Loucy (cell line): ENCODE measurements around the gene CYTH1.

Source experiments
- H2AFZ ChIP-seq: fragments of 200-600 bp; sonication (generic); 2 replicates; pipeline ENCODE4 v1.6.0; 2016; ENCODE audit warnings: antibody characterized with exemption, mild to moderate bottlenecking, low read length, moderate library complexity
- H3F3A ChIP-seq: fragments of 200-600 bp; 2 replicates; pipeline ENCODE4 v1.6.0; 2016; ENCODE audit warnings: antibody characterized with exemption, low read depth, mild to moderate bottlenecking
- H3K27me3 ChIP-seq: fragments of 200-600 bp; sonication (generic); 2 replicates; pipeline ENCODE4 v1.6.1; 2014; ENCODE audit warnings: low read length, mild to moderate bottlenecking; ENCODE audit not compliant: insufficient read depth, poor library complexity, severe bottlenecking
- H3K36me3 ChIP-seq: fragments of 200-600 bp; sonication (generic); 2 replicates; pipeline ENCODE4 v1.6.1; 2016; ENCODE audit warnings: low read length; ENCODE audit not compliant: insufficient read depth
- H3K4me1 ChIP-seq: fragments of 200-600 bp; sonication (generic); 2 replicates; pipeline ENCODE4 v1.5.1; 2014; ENCODE audit warnings: low read length, mild to moderate bottlenecking; ENCODE audit not compliant: insufficient read depth, poor library complexity, severe bottlenecking
- H3K4me2 ChIP-seq: fragments of 200-600 bp; sonication (generic); 2 replicates; pipeline ENCODE4 v1.6.0; 2014; ENCODE audit warnings: antibody characterized with exemption, low read length, low read depth, mild to moderate bottlenecking; ENCODE audit not compliant: poor library complexity, severe bottlenecking
- H3K4me3 ChIP-seq: fragments of 200-600 bp; sonication (generic); 2 replicates; pipeline ENCODE4 v1.5.1; 2014; ENCODE audit warnings: low read length, mild to moderate bottlenecking, mixed read lengths; ENCODE audit not compliant: poor library complexity, severe bottlenecking
- H3K79me2 ChIP-seq: fragments of 200-600 bp; sonication (generic); 2 replicates; pipeline ENCODE4 v1.6.1; 2014; ENCODE audit warnings: low read length; ENCODE audit not compliant: insufficient read depth
- H3K9ac ChIP-seq: fragments of 200-600 bp; sonication (generic); 2 replicates; pipeline ENCODE4 v1.6.0; 2014; ENCODE audit warnings: mild to moderate bottlenecking, low read depth, low read length, moderate library complexity; ENCODE audit not compliant: poor library complexity, severe bottlenecking
- H3K9me2 ChIP-seq: fragments of 200-600 bp; sonication (generic); replicated peaks from 2 replicates; pipeline ENCODE4 v1.6.1; 2016; ENCODE audit warnings: low read depth, low read length, mixed read lengths
- H3K9me3 ChIP-seq: fragments of 200-600 bp; sonication (generic); 2 replicates; pipeline ENCODE4 v1.6.1; 2014; ENCODE audit warnings: mild to moderate bottlenecking, antibody characterized with exemption, low read length, low read depth; ENCODE audit not compliant: insufficient read depth
- H4K20me1 ChIP-seq: fragments of 200-600 bp; sonication (generic); 2 replicates; pipeline ENCODE4 v1.6.0; 2014; ENCODE audit warnings: antibody characterized with exemption, low read length, mild to moderate bottlenecking; ENCODE audit not compliant: insufficient read depth, poor library complexity, severe bottlenecking
- EZH2phosphoT487 ChIP-seq: fragments of 200-600 bp; IDR thresholded peaks from 2 replicates; pipeline ENCODE4 v1.6.1; 2018; ENCODE audit warnings: antibody characterized with exemption, mild to moderate bottlenecking, moderate library complexity, borderline replicate concordance
- TF ChIP-seq, protein P1 (sequence below): fragments of 200-600 bp; sonication (generic); conservative IDR thresholded peaks from 2 replicates; pipeline ENCODE4 v1.5.1; 2014; ENCODE audit warnings: mild to moderate bottlenecking, antibody characterized with exemption, low read length

CYTH1 gene

DNA sequence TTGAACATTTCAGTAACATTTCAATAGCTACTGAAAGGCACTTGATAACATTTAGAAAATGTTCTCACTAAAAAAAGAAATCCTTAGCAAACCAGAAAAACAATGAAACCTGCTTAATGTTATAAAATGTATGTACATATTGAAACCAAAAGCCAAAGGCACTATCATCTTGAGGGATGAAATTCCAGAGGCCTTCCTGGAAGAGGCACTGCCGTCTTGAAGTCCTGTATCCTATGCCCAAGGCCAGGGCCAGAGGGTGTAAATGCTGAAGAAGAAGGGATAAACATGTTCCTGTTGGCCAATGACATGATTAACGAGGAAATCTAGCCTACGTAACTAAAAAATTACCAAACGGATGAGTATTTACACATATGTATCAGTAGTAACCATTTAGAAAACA is 147.9 kb downstream of the CYTH1 start:
- TF ChIP-seq, protein P1, sequence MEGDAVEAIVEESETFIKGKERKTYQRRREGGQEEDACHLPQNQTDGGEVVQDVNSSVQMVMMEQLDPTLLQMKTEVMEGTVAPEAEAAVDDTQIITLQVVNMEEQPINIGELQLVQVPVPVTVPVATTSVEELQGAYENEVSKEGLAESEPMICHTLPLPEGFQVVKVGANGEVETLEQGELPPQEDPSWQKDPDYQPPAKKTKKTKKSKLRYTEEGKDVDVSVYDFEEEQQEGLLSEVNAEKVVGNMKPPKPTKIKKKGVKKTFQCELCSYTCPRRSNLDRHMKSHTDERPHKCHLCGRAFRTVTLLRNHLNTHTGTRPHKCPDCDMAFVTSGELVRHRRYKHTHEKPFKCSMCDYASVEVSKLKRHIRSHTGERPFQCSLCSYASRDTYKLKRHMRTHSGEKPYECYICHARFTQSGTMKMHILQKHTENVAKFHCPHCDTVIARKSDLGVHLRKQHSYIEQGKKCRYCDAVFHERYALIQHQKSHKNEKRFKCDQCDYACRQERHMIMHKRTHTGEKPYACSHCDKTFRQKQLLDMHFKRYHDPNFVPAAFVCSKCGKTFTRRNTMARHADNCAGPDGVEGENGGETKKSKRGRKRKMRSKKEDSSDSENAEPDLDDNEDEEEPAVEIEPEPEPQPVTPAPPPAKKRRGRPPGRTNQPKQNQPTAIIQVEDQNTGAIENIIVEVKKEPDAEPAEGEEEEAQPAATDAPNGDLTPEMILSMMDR = no peak
- TF ChIP-seq EZH2phosphoT487 = no peak
- Histone ChIP-seq H3K4me1 (peaks cover 20% of the 10 kb centered on the region), H3K9me2 (no peaks in the 10 kb centered on the region), H3K79me2 (no peaks in the 10 kb centered on the region), H3K36me3 (no peaks in the 10 kb centered on the region), H3K27me3 (no peaks in the 10 kb centered on the region), H3K9me3 (no peaks in the 10 kb centered on the region), H4K20me1 (no peaks in the 10 kb centered on the region), H3K9ac (no peak overlapping the region), H3K4me3 (no peak overlapping the region), H2AFZ (no peak overlapping the region), H3F3A (no peaks in the 10 kb centered on the region), H3K4me2 (no peak overlapping the region)

DNA sequence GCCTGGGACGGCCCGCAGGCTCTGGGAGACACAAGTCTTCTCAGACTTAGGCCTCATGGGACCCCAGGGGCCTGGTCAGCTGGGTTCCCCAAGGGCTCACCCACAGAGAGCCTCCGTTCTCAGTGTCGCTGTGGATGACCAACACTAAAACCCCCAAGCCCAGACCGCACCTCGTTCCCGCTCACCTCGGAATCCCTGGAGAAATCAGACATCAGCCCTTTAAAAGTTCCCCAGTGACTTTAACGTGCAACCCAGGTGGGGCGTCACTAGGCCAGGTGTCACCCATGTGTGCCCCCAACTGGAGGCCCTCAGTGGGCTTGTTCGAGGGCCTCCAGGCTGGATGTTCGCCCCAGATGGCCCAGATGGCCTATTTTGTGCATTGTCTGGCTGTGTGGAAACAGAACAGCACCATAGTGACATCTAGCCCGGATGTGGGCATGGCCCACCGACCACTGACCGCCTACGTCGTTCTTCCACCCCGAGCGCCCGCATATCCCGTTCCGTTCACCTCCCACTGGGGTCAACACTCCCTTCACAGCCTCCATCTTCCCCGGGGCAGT is 152.6 kb downstream of the CYTH1 start:
- no peaks in the 10 kb centered on the region for H3F3A ChIP-seq
- no peak overlapping the region for H3K4me2 ChIP-seq
- H3K36me3 ChIP-seq = no peaks in the 10 kb centered on the region
- H3K4me1 ChIP-seq = peaks cover 17% of the 10 kb centered on the region
- H4K20me1 ChIP-seq = no peaks in the 10 kb centered on the region
- no peaks in the 10 kb centered on the region for H3K9me3 ChIP-seq
- TF ChIP-seq EZH2phosphoT487 = no peak
- TF ChIP-seq, protein P1 = no peak
- H3K27me3 ChIP-seq = no peaks in the 10 kb centered on the region
- H3K79me2 ChIP-seq = no peaks in the 10 kb centered on the region
- H2AFZ ChIP-seq = no peak overlapping the region
- H3K9me2 ChIP-seq = no peaks in the 10 kb centered on the region
- no peak overlapping the region for H3K4me3 ChIP-seq
- H3K9ac ChIP-seq = no peak overlapping the region

DNA sequence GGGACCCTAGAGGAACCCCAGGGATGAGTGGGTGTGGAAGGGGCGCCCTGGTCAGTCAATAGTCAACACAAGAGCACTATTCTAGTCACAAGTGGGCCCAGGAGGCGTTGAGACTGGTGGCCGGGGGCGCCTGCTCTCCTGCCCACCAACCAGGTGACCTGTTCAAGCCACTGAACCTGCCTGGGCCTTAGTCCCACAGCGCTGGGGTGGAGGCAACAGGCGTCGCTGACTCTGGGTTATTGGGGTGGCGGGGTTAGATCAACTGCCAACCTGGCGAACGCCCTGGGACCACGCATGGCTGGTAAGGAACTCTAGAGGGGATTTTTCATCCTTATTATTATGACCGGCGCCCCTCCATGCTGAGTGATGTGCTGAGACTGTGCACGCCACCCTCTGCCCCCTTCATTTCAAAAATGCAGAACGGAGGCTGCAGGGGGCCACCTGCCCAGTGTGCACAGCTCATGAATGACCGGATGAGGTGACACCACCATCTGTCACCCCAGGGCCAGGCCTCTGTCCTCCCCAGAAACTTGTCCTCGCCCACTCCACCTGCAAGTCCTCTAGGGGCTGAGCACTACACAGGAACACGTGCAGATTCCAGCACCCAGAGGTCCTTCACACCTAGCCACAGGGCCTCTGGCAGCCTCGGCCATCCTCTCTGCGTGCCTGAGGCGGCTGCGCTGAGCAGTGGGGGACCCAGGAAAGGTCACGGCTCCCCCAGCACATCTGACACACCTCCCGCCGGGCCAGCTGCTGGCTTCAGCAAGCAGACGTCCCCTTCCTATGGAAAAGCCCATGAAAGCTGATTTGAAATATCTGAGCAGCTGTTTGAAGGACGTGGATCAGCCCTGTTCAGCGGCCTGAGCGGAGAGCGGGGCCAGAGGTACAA is 153.3 kb downstream of the CYTH1 start:
- Histone ChIP-seq H3K4me2 (no peak overlapping the region), H3F3A (no peaks in the 10 kb centered on the region), H3K4me1 (peaks cover 17% of the 10 kb centered on the region), H3K27me3 (no peaks in the 10 kb centered on the region), H4K20me1 (no peaks in the 10 kb centered on the region), H3K9me3 (no peaks in the 10 kb centered on the region), H3K36me3 (no peaks in the 10 kb centered on the region), H3K9me2 (no peaks in the 10 kb centered on the region), H3K79me2 (no peaks in the 10 kb centered on the region), H3K4me3 (no peak overlapping the region), H2AFZ (no peak overlapping the region), H3K9ac (no peak overlapping the region)
- TF ChIP-seq EZH2phosphoT487 = no peak
- TF ChIP-seq, protein P1 = no peak
